AG09319 (cell line): ENCODE results near the gene THAP7.

Experiments
- DNase-seq: peaks from one replicate; pipeline ENCODE4 v3.0.0-alpha.2; 2010; ENCODE audit warnings: low read depth; ENCODE audit errors: extremely low read depth
- CTCF ChIP-seq: IDR thresholded peaks from 2 replicates; pipeline ENCODE4 v1.5.1; 2011; ENCODE audit warnings: low read depth, mild to moderate bottlenecking, inconsistent platforms, low read length, moderate library complexity

The THAP7 gene

GRCh38 chr22:20996031-20996410 is 5.9 kb downstream of the THAP7 start:
- DNase-seq = no peak
- no peak for TF ChIP-seq CTCF

DNA sequence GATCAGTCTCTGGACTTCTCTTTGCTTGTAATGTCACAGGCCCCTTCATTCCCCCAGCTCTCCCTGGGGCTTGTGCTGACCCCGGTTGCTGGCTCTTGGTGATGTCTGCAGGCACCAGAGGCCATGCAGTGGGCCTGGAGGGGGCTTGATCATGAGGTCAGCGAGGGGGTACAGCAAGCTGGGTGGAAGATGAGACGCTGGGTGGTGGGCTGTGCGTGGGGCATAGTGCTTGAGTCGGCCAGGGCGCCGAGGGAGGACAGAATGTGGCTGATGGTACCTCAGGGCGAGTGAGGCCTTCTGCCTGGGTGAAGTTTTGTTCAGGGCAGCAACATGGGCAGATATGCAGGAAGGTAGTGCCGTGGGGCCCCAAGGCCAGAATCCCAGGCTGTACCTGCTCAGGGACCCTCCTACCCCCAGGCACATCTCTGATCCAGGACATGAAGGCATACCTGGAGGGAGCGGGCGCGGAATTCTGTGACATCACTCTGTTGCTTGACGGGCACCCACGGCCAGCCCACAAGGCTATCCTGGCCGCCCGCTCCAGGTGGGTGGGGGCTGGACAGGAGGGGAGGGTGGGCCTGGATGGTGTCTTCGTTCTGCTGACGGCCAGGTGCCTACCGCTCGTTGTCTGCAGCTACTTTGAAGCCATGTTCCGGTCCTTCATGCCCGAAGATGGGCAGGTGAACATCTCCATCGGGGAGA is 6.4 kb downstream of the THAP7 start:
- DNase-seq = no peak
- no peak for TF ChIP-seq CTCF

GRCh38 chr22:20994902-20995241 is 7.0 kb downstream of the THAP7 start:
- no peak for TF ChIP-seq CTCF

DNA sequence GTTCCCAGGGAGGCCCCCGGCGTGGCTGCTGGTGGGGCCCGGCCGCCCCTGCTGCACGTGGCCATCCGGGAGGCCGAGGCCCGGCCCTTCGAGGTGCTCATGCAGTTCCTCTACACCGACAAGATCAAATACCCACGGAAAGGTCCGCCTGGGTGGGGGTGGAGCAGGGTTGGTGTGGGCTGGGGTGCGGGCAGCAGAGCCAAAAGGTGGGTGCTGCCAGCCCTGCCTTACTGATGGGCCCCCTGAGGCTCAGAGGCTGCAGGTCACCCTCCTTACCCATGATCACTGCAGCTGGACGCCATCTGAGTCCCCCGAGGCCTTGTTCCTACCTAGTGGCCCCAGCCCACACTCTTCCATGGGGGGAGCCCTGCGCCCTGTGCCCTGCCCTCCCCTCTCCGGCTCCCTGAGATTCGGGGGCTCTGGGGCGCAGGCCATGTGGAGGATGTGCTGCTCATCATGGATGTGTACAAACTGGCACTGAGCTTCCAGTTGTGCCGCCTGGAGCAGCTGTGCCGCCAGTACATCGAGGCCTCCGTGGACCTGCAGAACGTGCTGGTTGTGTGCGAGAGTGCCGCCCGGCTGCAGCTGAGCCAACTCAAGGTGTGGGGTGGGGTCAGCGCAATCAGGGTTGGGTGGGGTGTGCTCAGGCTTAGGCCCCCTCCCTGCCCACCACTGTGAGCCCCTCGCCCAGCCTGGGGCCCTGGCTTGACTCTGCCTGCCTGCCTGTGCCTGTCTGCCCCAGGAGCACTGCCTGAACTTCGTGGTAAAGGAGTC is 7.6 kb downstream of the THAP7 start:
- DNase-seq = no peak
- no peak for TF ChIP-seq CTCF

More at GRCh38 chr22:20994902-20995241, 7.0 kb downstream of the THAP7 start:
- DNase-seq = no peak

DNA sequence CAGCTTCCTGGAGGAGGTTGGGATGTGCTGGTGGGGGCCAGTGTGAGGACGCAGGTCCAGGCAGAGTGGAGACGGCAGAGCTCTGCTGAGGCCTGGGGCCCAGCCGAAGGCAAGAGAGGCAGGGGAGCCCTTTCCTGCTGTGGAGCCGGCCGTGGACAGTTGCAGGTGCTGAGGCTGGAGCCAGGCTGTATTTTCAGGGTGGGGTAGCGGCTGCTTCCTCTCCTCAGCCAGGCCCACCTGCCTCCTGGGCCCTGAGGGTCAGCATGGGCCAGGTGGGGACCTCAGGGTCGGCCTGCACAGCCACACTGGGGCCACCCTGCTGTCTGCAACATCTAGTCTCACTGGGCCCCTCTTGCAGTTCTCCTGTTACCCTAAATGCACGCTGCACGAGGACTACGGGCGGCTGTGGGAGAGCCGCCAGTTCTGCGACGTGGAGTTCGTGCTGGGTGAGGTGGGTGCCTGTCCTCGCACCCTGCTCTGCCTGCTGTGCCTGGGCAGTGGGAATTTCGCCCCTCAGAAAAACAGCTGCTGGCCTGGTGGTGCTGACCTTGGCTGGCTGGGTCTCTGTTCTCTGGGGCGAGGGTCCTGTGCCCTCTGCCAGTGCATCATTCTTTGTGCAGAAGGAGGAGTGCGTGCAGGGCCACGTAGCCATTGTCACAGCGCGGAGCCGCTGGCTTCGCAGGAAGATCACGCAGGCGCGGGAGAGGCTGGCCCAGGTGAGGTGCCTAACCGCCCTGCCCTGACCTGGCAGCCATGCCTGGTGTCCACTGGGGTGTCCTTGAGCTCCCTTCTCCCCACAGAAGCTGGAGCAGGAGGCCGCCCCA is 8.4 kb downstream of the THAP7 start:
- TF ChIP-seq CTCF = no peak
- no peak for DNase-seq

DNA sequence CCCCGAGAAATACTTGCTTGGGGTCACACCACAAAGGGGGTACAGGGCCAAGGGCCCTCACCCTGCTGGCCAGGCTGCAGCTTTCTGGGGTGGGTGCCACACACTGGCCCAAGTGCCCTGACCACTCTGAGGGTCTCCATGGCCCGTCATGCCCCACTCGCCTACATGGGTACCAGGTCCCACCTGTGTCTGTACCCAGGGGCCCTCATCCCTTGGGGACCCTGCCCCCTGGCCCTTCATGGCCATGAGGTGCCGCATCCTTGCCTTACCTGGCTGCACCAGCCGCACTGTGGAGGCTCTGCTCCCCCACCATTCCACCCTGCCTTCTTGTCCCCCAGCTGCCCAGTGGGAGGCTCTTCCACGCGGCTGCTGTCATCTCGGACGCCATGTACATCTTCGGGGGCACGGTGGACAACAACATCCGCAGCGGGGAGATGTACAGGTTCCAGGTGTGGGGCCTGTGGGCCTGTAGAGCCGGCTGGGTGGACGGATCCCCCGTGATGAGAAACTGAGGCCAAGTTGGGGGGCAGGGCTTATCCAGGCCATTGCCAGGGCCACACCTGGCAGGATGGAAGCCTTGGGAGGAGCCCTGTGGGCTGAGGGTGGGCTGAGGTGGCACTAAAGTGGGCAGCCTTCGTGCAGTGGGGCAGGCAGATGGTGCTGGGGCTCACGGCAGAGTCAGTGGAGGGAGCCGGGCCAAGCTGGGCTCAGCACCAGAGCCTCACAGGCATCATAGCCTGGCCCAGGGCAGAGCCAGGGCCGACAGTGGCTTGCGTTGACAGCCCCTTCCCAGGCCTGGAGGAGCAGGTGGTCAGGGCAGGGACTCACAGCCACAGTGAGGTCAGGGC is 9.2 kb downstream of the THAP7 start:
- TF ChIP-seq CTCF = no peak
- no peak for DNase-seq
